Smooth muscle cell of the brain vasculature (primary cell): ENCODE results near the gene ANTXR2.
"Not testable (repeated sequence)": the region's sequence is repeated elsewhere in the genome, so short reads cannot be mapped to it uniquely, and the experiment has no call there.

Source experiments
- DNase-seq: peaks from one replicate; pipeline ENCODE4 v3.0.0-alpha.2; 2012; ENCODE audit warnings: low read depth, low spot score

The ANTXR2 gene

GRCh38 chr4:80024335-80024734, 48.7 kb downstream of the ANTXR2 start:
- DNase-seq = no peak

- DNase-seq = no peak
Measured at GRCh38 chr4:80022282-80022681, 50.7 kb downstream of the ANTXR2 start.

GRCh38 chr4:80017125-80017854, 55.7 kb downstream of the ANTXR2 start:
- peak; percentile 35 for DNase-seq

- DNase-seq = no peak
Measured at GRCh38 chr4:80016506-80016905, 56.5 kb downstream of the ANTXR2 start.

- no peak for DNase-seq
Measured at GRCh38 chr4:80015407-80016189, 57.4 kb downstream of the ANTXR2 start.

- DNase-seq = no peak
Measured at GRCh38 chr4:80014531-80014930, 58.5 kb downstream of the ANTXR2 start.

- DNase-seq = no peak
Measured at GRCh38 chr4:80012291-80012690, 60.7 kb downstream of the ANTXR2 start.

GRCh38 chr4:80011636-80012236, 61.3 kb downstream of the ANTXR2 start:
- DNase-seq = peak; percentile 59

GRCh38 chr4:80010316-80010715, 62.7 kb downstream of the ANTXR2 start:
- no peak for DNase-seq

GRCh38 chr4:80009806-80010205, 63.2 kb downstream of the ANTXR2 start:
- DNase-seq = no peak

- no peak for DNase-seq
Measured at GRCh38 chr4:80008971-80009370, 64.1 kb downstream of the ANTXR2 start.

GRCh38 chr4:80008351-80008750, 64.7 kb downstream of the ANTXR2 start:
- DNase-seq = no peak

GRCh38 chr4:80007745-80008149, 65.3 kb downstream of the ANTXR2 start:
- DNase-seq = no peak

- DNase-seq = no peak
Measured at GRCh38 chr4:80006935-80007744, 65.9 kb downstream of the ANTXR2 start.

- no peak for DNase-seq
Measured at GRCh38 chr4:80005863-80006262, 67.2 kb downstream of the ANTXR2 start.

GRCh38 chr4:80004319-80004718, 68.7 kb downstream of the ANTXR2 start:
- DNase-seq = no peak

GRCh38 chr4:80002559-80002958, 70.5 kb downstream of the ANTXR2 start:
- not testable (repeated sequence) for DNase-seq

GRCh38 chr4:79999048-79999447, 74.0 kb downstream of the ANTXR2 start:
- DNase-seq = not testable (repeated sequence)

- DNase-seq = no peak
Measured at GRCh38 chr4:79998201-79998600, 74.8 kb downstream of the ANTXR2 start.

- DNase-seq = no peak
Measured at GRCh38 chr4:79996851-79997250, 76.2 kb downstream of the ANTXR2 start.

GRCh38 chr4:79993476-79993875, 79.6 kb downstream of the ANTXR2 start:
- no peak for DNase-seq

- DNase-seq = no peak
Measured at GRCh38 chr4:79991601-79992000, 81.4 kb downstream of the ANTXR2 start.
